Panc1 (cell line): ENCODE data around the gene ESYT2. TPM values are rescaled to one million over a fixed set of nuclear protein-coding genes. Genes with fewer than 3 reads are reported as not detected.
A peak's percentile ranks its signal among the peaks of the same experiment; 100 is the strongest.

Experiments used
- ATAC-seq: fragments of 200-7000 bp; cut with Tn5 transposase; 2 replicates; pipeline ENCODE4 v1.9.1; 2020; ENCODE audit warnings: mild to moderate bottlenecking, moderate library complexity
- BruUV-seq: library from RNA; stranded (reverse); fragments of 400-500 nt; replicated peaks from 2 replicates; lab custom pipeline; 2021; lab: Mats Ljungman, UMichigan
- CTCF ChIA-PET: fragments of 300-600 bp; sonication (Branson Sonifier 250); formaldehyde crosslinking; loops from one replicate; lab custom pipeline; 2022; ENCODE audit warnings: antibody characterized with exemption; lab: Charles Lee
- POLR2A ChIA-PET: fragments of 300-600 bp; sonication (Branson Sonifier 250); formaldehyde crosslinking; loops from one replicate; lab custom pipeline; 2022; ENCODE audit warnings: antibody characterized with exemption; lab: Charles Lee
- DNase-seq: peaks from one replicate; pipeline ENCODE4 v3.0.0-alpha.2; 2010; ENCODE audit warnings: low read depth, low spot score
- H3K27ac ChIP-seq: 2 replicates; pipeline ENCODE4 v1.5.1; 2011; ENCODE audit warnings: mild to moderate bottlenecking, low read length, inconsistent platforms
- H3K27me3 ChIP-seq: fragments of 200-500 bp; sonication (Bioruptor generic); 2 replicates; pipeline ENCODE4 v1.6.0; 2014; ENCODE audit warnings: low read length, inconsistent platforms; ENCODE audit not compliant: control insufficient read depth, insufficient read depth
- H3K36me3 ChIP-seq: fragments of 200-500 bp; sonication (Bioruptor generic); 2 replicates; pipeline ENCODE4 v1.5.1; 2014; ENCODE audit warnings: inconsistent platforms, mild to moderate bottlenecking, low read length, moderate library complexity; ENCODE audit not compliant: control insufficient read depth, insufficient read depth
- H3K4me1 ChIP-seq: 2 replicates; pipeline ENCODE4 v1.5.1; 2011; ENCODE audit warnings: inconsistent platforms, mild to moderate bottlenecking, low read length, moderate library complexity; ENCODE audit not compliant: control insufficient read depth, insufficient read depth
- H3K4me3 ChIP-seq, 2 experiments: 2 replicates each; pipeline ENCODE4 v1.5.1; 2011 to 2012; ENCODE audit warnings: low read depth in 2 of 2, low read length in 2 of 2, mild to moderate bottlenecking in 2 of 2, inconsistent platforms in 1 of 2, moderate library complexity in 1 of 2
- H3K9me3 ChIP-seq: fragments of 200-500 bp; sonication (Bioruptor generic); 2 replicates; pipeline ENCODE4 v1.5.1; 2014; ENCODE audit warnings: low read depth, mild to moderate bottlenecking, inconsistent platforms, low read length, moderate library complexity; ENCODE audit not compliant: control insufficient read depth, insufficient read depth
- CTCF ChIP-seq: fragments of 450-650 bp; IDR thresholded peaks from 2 replicates; pipeline ENCODE4 v1.5.1; 2017; ENCODE audit warnings: mild to moderate bottlenecking
- POLR2AphosphoS5 ChIP-seq: IDR thresholded peaks from 2 replicates; pipeline ENCODE4 v1.6.1; 2012; ENCODE audit warnings: mild to moderate bottlenecking, low read depth, low read length, moderate library complexity
- SIN3A ChIP-seq: IDR thresholded peaks from 2 replicates; pipeline ENCODE4 v1.6.1; 2012; ENCODE audit warnings: low read depth, mild to moderate bottlenecking, low read length, moderate library complexity, borderline replicate concordance; ENCODE audit not compliant: insufficient read depth
- TCF7L2 ChIP-seq: IDR thresholded peaks from 2 replicates; pipeline ENCODE4 v1.6.1; 2011; ENCODE audit warnings: mild to moderate bottlenecking, low read depth, low read length, inconsistent platforms
- in situ Hi-C: cut with HindIII; loops from 2 replicates; pipeline ENCODE4 v1.10.0; 2016; ENCODE audit warnings: low sequenced_read_pairs, low pct_unique_long_range_greater_than_20kb
- intact Hi-C: fragments of 100-400 bp; cut with micrococcal nuclease; formaldehyde crosslinking; loops from one replicate; pipeline ENCODE4 v1.10.0; 2022; ENCODE audit not compliant: unreplicated experiment
- total RNA-seq: library from RNA; stranded (reverse); gene quantifications from one replicate; pipeline ENCODE4 v1.2.1, GENCODE V29; 2021; ENCODE audit not compliant: unreplicated experiment
- TF ChIP-seq, protein P1 (sequence below), 2 experiments: IDR thresholded peaks; 2 replicates each; pipeline ENCODE4 v1.6.1; 2011 to 2012; ENCODE audit warnings: low read depth in 2 of 2, control low read depth in 1 of 2, low read length in 1 of 2, mild to moderate bottlenecking in 1 of 2, moderate library complexity in 1 of 2; ENCODE audit not compliant: insufficient read depth in 1 of 2

ESYT2 gene
- total RNA-seq, 1 experiment from 2014 or later, result 92.7 TPM

- Histone ChIP-seq H3K4me3 (no peak overlapping the region), H3K4me1 (no peaks in the 10 kb centered on the region), H3K36me3 (peaks cover 6% of the 10 kb centered on the region; the same call in 1 of the 2 replicates), H3K27me3 (no peaks in the 10 kb centered on the region), H3K9me3 (no peaks in the 10 kb centered on the region), H3K27ac (no peak overlapping the region)
- CTCF ChIA-PET, result no interaction called here
- BruUV-seq, result no TSS peak
- intact Hi-C loops (no loop called here), in situ Hi-C loops (no loop called here)
- DNase-seq (no peak), ATAC-seq (no peak)
- TF ChIP-seq, protein P1, sequence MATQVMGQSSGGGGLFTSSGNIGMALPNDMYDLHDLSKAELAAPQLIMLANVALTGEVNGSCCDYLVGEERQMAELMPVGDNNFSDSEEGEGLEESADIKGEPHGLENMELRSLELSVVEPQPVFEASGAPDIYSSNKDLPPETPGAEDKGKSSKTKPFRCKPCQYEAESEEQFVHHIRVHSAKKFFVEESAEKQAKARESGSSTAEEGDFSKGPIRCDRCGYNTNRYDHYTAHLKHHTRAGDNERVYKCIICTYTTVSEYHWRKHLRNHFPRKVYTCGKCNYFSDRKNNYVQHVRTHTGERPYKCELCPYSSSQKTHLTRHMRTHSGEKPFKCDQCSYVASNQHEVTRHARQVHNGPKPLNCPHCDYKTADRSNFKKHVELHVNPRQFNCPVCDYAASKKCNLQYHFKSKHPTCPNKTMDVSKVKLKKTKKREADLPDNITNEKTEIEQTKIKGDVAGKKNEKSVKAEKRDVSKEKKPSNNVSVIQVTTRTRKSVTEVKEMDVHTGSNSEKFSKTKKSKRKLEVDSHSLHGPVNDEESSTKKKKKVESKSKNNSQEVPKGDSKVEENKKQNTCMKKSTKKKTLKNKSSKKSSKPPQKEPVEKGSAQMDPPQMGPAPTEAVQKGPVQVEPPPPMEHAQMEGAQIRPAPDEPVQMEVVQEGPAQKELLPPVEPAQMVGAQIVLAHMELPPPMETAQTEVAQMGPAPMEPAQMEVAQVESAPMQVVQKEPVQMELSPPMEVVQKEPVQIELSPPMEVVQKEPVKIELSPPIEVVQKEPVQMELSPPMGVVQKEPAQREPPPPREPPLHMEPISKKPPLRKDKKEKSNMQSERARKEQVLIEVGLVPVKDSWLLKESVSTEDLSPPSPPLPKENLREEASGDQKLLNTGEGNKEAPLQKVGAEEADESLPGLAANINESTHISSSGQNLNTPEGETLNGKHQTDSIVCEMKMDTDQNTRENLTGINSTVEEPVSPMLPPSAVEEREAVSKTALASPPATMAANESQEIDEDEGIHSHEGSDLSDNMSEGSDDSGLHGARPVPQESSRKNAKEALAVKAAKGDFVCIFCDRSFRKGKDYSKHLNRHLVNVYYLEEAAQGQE (IDR thresholded peaks at IDR 0.05; ENCODE audit: insufficient read depth in 1 of 2, low read depth in 2 of 2, low read length in 1 of 2), result no peak
- TF ChIP-seq CTCF, result no peak
- TF ChIP-seq POLR2AphosphoS5, result no peak
- TF ChIP-seq SIN3A, result no peak
- no peak for TF ChIP-seq TCF7L2
- POLR2A ChIA-PET, result no interaction called here
Measured at GRCh38 chr7:158727690-158728089, 101.6 kb downstream of the ESYT2 start.

- in situ Hi-C loops, result no loop called here
- CTCF ChIA-PET, result interaction anchor here (0.7 kb wide), 1 partner anchor 137 kb away, joined by 3 read pairs; no protein-coding TSS in a partner anchor
- POLR2A ChIA-PET, result interaction anchor here (0.7 kb wide), 1 partner anchor 1494 kb away, joined by 5 read pairs; no protein-coding TSS in a partner anchor
Measured at GRCh38 chr7:158726277-158726807, 103.0 kb downstream of the ESYT2 start.

More at GRCh38 chr7:158726277-158726807, 103.0 kb downstream of the ESYT2 start:
- DNase-seq (no peak), ATAC-seq (peak; percentile 44; the same call in 1 of the 2 replicates)
- TF ChIP-seq TCF7L2 (no peak), CTCF (no peak), POLR2AphosphoS5 (no peak), SIN3A (no peak)
- TF ChIP-seq, protein P1 (IDR thresholded peaks at IDR 0.05; ENCODE audit: insufficient read depth in 1 of 2, low read depth in 2 of 2, low read length in 1 of 2), result no peak
- BruUV-seq, result no TSS peak
- no peaks in the 10 kb centered on the region for H3K9me3 ChIP-seq
- no peaks in the 10 kb centered on the region for H3K4me1 ChIP-seq
- H3K27ac ChIP-seq, result no peak overlapping the region
- H3K27me3 ChIP-seq, result no peaks in the 10 kb centered on the region
- H3K36me3 ChIP-seq, result no peaks in the 10 kb centered on the region
- no peak overlapping the region for H3K4me3 ChIP-seq
- intact Hi-C loops, result no loop called here
